Lower leg skin (tissue), 4 donors: Measurements from ENCODE around the gene DENND1B. TPM values are rescaled to one million over a fixed set of nuclear protein-coding genes. Genes with fewer than 3 reads are reported as not detected.

Experiments
- DNase-seq, 2 donors: peaks; one replicate each; pipeline ENCODE4 v3.0.0-alpha.2; 2019; ENCODE audit warnings: low spot score in 2 of 2
- H3K4me3 ChIP-seq: fragments of 200-600 bp; sonication (generic); 2 replicates; pipeline ENCODE4 v1.5.1; 2017; ENCODE audit warnings: mild to moderate bottlenecking, low read depth; ENCODE audit not compliant: poor library complexity, severe bottlenecking
- CTCF ChIP-seq, 3 donors: fragments of 450-650 bp; IDR thresholded peaks; one replicate each; pipeline ENCODE4 v1.5.1; 2016; ENCODE audit warnings: antibody characterized with exemption in 3 of 3, mild to moderate bottlenecking in 3 of 3, moderate library complexity in 2 of 3
- POLR2A ChIP-seq, 2 donors: fragments of 450-650 bp; IDR thresholded peaks; one replicate each; pipeline ENCODE4 v1.6.1; 2016 to 2017; ENCODE audit warnings: antibody characterized with exemption in 2 of 2, mild to moderate bottlenecking in 1 of 2, moderate library complexity in 1 of 2
- WGBS, 2 donors: methylation state at CpG; one replicate each; pipeline ENCODE4 v1.1.5; 2018; 5-methylcytosine and 5-hydroxymethylcytosine counted together
- intact Hi-C: fragments of 100-400 bp; cut with DNase I; formaldehyde crosslinking; loops from one replicate; pipeline ENCODE4 v1.15.0; 2023; ENCODE audit warnings: low total_unique reads
- total RNA-seq, 4 donors: library from RNA; depleted of rRNA; stranded (reverse); fragments of >200 nt; gene quantifications; one replicate each; pipeline ENCODE4 v1.1.0, GENCODE V29; 2016

The DENND1B gene
- total RNA-seq, 4 donors from 2014 or later = 5.5 to 12.4 (median 7.2) TPM

- intact Hi-C loops = no loop called here
- no peak overlapping the region for H3K4me3 ChIP-seq
- TF ChIP-seq POLR2A (IDR thresholded peaks at IDR 0.05) (no peak), CTCF (IDR thresholded peaks at IDR 0.05) (no peak)
- WGBS, 2 donors = 0 to 30% methylated on average over 1 of the region's 1 CpG
- DNase-seq = no peak
These were observed 222.0 kb downstream of the DENND1B start for GRCh38 chr1:197553281-197553680.

GRCh38 chr1:197546989-197547388 is 228.3 kb downstream of the DENND1B start:
- TF ChIP-seq CTCF (IDR thresholded peaks at IDR 0.05) (no peak), POLR2A (IDR thresholded peaks at IDR 0.05) (no peak)
- intact Hi-C loops = no loop called here

GRCh38 chr1:197544553-197544952 is 230.7 kb downstream of the DENND1B start:
- H3K4me3 ChIP-seq = no peak overlapping the region
- intact Hi-C loops = no loop called here
- no peak for DNase-seq
- 88 to 93% methylated on average over 2 of the region's 2 CpGs for WGBS, 2 donors
- TF ChIP-seq POLR2A (IDR thresholded peaks at IDR 0.05) (no peak), CTCF (IDR thresholded peaks at IDR 0.05) (no peak)

More at GRCh38 chr1:197546989-197547388, 228.3 kb downstream of the DENND1B start:
- H3K4me3 ChIP-seq = no peak overlapping the region
- WGBS, 2 donors = 94 to 96% methylated on average over 1 of the region's 1 CpG
- DNase-seq = no peak

GRCh38 chr1:197544130-197544529 is 231.2 kb downstream of the DENND1B start:
- WGBS, 2 donors = 91 to 96% methylated on average over 3 of the region's 3 CpGs
- H3K4me3 ChIP-seq = no peak overlapping the region
- TF ChIP-seq CTCF (IDR thresholded peaks at IDR 0.05) (no peak), POLR2A (IDR thresholded peaks at IDR 0.05) (no peak)

GRCh38 chr1:197541411-197541810 is 233.9 kb downstream of the DENND1B start:
- no peak for TF ChIP-seq CTCF (IDR thresholded peaks at IDR 0.05)
- TF ChIP-seq POLR2A (IDR thresholded peaks at IDR 0.05) = no peak
- no peak overlapping the region for H3K4me3 ChIP-seq
- DNase-seq = no peak
- intact Hi-C loops = no loop called here

More at GRCh38 chr1:197544130-197544529, 231.2 kb downstream of the DENND1B start:
- no peak for DNase-seq
- intact Hi-C loops = no loop called here

- intact Hi-C loops = loop anchor here (10.0 kb wide), 1 partner anchor 388 kb away; the partner anchor contains the start of gene LHX9
- no peak for DNase-seq
- TF ChIP-seq CTCF (IDR thresholded peaks at IDR 0.05) = no peak
- TF ChIP-seq POLR2A (IDR thresholded peaks at IDR 0.05) = no peak
- no peak overlapping the region for H3K4me3 ChIP-seq
- 52 to 54% methylated on average over 4 of the region's 4 CpGs for WGBS, 2 donors
These were observed 248.4 kb downstream of the DENND1B start for GRCh38 chr1:197526736-197527371.
